ENCODE measurements around the gene RPS6KA3. TPM values are rescaled to one million over a fixed set of nuclear protein-coding genes. Genes with fewer than 3 reads are reported as not detected.

The RPS6KA3 gene
- total and polyA plus RNA-seq, 2 of the 8 experiments (the other 6 are each of a cell fraction or from before 2014, with no cell fraction given) = 7.1 to 13.0 TPM

DNA sequence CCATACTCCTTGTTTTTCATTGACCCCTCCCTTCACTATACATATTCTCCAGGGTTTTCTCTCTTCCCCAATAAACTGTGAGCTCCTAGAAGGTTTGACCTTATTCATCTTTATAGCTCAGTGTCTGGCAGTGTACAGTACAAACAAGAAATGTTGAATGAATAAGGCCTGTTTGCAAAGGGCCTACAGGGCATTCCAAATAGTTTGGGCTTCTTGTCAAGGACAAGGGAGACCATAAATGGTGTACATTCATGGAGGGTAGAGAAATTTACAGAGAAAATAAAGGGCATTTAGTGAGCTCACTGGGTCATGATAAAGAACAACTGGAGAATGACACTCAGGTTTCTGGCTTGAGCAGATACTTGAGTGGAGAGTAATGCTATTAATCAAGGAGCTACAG, 77.5 kb downstream of the RPS6KA3 start (continued):
- TF ChIP-seq SUZ12 (IDR thresholded peaks at IDR 0.05; ENCODE audit: low read length) (no peak), CHD1 (IDR thresholded peaks at IDR 0.05; ENCODE audit: low read depth, low read length) (no peak), SIN3A (conservative IDR thresholded peaks at IDR 0.05 in 1 of 2, IDR thresholded peaks at IDR 0.05 in 1 of 2; ENCODE audit: low read depth in 1 of 2, low read length in 2 of 2) (no peak)
- TF ChIP-seq, protein P1, sequence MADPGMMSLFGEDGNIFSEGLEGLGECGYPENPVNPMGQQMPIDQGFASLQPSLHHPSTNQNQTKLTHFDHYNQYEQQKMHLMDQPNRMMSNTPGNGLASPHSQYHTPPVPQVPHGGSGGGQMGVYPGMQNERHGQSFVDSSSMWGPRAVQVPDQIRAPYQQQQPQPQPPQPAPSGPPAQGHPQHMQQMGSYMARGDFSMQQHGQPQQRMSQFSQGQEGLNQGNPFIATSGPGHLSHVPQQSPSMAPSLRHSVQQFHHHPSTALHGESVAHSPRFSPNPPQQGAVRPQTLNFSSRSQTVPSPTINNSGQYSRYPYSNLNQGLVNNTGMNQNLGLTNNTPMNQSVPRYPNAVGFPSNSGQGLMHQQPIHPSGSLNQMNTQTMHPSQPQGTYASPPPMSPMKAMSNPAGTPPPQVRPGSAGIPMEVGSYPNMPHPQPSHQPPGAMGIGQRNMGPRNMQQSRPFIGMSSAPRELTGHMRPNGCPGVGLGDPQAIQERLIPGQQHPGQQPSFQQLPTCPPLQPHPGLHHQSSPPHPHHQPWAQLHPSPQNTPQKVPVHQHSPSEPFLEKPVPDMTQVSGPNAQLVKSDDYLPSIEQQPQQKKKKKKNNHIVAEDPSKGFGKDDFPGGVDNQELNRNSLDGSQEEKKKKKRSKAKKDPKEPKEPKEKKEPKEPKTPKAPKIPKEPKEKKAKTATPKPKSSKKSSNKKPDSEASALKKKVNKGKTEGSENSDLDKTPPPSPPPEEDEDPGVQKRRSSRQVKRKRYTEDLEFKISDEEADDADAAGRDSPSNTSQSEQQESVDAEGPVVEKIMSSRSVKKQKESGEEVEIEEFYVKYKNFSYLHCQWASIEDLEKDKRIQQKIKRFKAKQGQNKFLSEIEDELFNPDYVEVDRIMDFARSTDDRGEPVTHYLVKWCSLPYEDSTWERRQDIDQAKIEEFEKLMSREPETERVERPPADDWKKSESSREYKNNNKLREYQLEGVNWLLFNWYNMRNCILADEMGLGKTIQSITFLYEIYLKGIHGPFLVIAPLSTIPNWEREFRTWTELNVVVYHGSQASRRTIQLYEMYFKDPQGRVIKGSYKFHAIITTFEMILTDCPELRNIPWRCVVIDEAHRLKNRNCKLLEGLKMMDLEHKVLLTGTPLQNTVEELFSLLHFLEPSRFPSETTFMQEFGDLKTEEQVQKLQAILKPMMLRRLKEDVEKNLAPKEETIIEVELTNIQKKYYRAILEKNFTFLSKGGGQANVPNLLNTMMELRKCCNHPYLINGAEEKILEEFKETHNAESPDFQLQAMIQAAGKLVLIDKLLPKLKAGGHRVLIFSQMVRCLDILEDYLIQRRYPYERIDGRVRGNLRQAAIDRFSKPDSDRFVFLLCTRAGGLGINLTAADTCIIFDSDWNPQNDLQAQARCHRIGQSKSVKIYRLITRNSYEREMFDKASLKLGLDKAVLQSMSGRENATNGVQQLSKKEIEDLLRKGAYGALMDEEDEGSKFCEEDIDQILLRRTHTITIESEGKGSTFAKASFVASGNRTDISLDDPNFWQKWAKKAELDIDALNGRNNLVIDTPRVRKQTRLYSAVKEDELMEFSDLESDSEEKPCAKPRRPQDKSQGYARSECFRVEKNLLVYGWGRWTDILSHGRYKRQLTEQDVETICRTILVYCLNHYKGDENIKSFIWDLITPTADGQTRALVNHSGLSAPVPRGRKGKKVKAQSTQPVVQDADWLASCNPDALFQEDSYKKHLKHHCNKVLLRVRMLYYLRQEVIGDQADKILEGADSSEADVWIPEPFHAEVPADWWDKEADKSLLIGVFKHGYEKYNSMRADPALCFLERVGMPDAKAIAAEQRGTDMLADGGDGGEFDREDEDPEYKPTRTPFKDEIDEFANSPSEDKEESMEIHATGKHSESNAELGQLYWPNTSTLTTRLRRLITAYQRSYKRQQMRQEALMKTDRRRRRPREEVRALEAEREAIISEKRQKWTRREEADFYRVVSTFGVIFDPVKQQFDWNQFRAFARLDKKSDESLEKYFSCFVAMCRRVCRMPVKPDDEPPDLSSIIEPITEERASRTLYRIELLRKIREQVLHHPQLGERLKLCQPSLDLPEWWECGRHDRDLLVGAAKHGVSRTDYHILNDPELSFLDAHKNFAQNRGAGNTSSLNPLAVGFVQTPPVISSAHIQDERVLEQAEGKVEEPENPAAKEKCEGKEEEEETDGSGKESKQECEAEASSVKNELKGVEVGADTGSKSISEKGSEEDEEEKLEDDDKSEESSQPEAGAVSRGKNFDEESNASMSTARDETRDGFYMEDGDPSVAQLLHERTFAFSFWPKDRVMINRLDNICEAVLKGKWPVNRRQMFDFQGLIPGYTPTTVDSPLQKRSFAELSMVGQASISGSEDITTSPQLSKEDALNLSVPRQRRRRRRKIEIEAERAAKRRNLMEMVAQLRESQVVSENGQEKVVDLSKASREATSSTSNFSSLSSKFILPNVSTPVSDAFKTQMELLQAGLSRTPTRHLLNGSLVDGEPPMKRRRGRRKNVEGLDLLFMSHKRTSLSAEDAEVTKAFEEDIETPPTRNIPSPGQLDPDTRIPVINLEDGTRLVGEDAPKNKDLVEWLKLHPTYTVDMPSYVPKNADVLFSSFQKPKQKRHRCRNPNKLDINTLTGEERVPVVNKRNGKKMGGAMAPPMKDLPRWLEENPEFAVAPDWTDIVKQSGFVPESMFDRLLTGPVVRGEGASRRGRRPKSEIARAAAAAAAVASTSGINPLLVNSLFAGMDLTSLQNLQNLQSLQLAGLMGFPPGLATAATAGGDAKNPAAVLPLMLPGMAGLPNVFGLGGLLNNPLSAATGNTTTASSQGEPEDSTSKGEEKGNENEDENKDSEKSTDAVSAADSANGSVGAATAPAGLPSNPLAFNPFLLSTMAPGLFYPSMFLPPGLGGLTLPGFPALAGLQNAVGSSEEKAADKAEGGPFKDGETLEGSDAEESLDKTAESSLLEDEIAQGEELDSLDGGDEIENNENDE (IDR thresholded peaks at IDR 0.05; ENCODE audit: insufficient replicate concordance, low read length) = no peak
